HG03175 (cell line): ENCODE data around the gene GRB10.
"Not testable (repeated sequence)": the region's sequence is repeated elsewhere in the genome, so short reads cannot be mapped to it uniquely, and the experiment has no call there.

Source experiments
- ATAC-seq: cut with Tn5 transposase; IDR thresholded peaks from one replicate; pipeline ENCODE4 v1.9.1; 2021; ENCODE audit warnings: mild to moderate bottlenecking, moderate library complexity; ENCODE audit not compliant: unreplicated experiment

Gene GRB10

GRCh38 chr7:50779427-50779826, 3.3 kb downstream of the GRB10 start:
- no peak for ATAC-seq

- ATAC-seq: no peak
Observed at GRCh38 chr7:50778189-50778588, 4.5 kb downstream of the GRB10 start.

- ATAC-seq: no peak
Observed at GRCh38 chr7:50775836-50776235, 6.9 kb downstream of the GRB10 start.

GRCh38 chr7:50775231-50775630, 7.5 kb downstream of the GRB10 start:
- no peak for ATAC-seq

DNA sequence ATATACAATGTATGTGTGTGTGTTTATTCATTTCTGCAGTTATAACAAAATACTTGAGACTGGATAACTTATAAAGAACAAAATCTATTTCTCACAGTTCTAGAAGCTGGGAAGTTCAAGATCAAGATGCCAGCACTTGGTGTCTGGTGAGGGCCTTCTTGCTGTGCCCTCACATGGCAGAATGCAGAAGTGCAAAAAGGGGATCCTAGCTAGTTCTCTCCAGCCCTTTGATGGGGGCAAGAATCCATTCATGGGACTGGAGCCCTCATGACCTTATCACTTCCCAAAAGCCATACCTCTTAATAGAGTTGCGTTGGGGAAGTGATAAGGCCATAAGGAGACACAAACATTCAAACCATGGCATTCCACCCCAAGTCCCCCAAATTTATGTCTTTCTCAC, 8.4 kb downstream of the GRB10 start:
- no peak for ATAC-seq

GRCh38 chr7:50773071-50773470, 9.6 kb downstream of the GRB10 start:
- ATAC-seq: not testable (repeated sequence)

- ATAC-seq: no peak
Observed at GRCh38 chr7:50771120-50772002, 11.3 kb downstream of the GRB10 start.

- ATAC-seq: no peak
Observed at GRCh38 chr7:50768485-50769474, 13.9 kb downstream of the GRB10 start.

- ATAC-seq: no peak
Observed at GRCh38 chr7:50766849-50767207, 15.9 kb downstream of the GRB10 start.

DNA sequence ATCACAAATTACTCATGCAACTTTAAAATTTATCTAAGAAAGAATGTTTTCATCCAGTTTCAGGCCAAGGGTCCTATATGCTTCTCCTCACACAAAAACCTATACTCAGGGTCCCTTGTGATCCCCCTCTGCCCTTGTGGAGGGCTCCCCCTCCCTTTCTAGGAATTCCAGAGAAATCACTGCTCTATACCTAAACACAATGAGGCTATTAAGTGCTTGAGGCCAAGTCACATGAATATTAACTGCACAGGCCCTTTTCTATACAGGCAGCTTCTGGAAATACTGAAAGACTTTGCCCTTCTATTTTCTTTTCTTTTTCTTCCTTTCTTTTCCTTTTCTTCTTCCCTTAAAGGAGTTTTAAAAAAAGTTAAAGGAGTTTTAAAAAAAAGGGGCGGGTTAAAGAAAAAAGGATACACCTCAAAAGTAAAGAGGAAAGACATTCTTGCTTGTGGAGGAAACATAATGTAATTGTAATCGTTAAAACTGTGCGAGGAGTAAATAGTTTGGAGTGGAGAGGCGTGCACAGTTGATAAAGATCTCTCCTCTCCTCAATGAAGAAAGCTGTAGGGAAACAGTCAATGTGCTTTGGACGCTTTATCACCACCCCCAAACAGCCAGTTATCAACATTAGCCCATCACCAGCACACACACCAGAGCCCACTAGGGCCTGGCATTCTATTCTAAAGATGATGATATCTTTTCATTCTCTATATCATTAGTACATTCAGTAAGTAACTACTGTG, 16.4 kb downstream of the GRB10 start:
- no peak for ATAC-seq

GRCh38 chr7:50762337-50762736, 20.4 kb downstream of the GRB10 start:
- ATAC-seq: no peak

DNA sequence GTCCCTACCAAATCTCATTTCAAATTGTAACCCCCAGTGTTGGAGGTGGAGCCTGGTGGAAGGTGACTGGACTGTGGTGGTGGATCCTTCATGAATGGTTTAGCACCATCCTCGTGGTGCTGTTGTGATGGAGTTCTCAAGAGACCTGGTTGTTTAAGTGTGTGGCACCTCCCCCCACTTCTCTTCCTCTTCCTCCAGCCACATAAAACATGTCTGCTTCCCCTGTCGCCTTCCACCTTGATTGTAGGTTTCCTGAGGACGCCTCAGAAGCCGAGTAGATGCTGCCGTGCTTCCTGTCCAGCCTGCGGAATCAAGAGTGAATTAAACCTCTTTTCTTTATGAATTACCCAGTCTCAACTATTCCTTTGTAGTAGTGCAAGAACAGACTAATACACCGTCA, 21.0 kb downstream of the GRB10 start:
- ATAC-seq: no peak

GRCh38 chr7:50757703-50758390, 24.8 kb downstream of the GRB10 start:
- ATAC-seq: no peak

DNA sequence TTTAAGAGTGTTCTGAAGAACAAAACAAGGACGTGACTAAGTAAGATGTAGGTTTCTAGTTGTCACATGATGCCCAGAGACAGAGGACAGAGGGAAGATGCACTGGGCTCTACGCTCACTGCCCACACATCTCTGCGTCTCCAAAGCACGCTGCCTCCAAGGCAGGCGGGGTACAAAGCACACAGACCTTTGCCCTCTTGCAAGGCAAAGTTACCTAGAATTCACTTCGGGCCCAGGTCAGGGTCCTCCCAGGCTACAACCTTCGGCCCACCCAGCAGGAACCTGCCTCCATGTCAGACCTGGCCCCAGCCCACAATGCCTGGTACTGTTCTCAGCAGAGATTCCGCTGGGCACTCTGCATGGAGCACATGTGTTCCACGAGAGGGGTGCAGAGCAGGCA, 26.5 kb downstream of the GRB10 start:
- no peak for ATAC-seq

GRCh38 chr7:50754684-50755083, 28.0 kb downstream of the GRB10 start:
- no peak for ATAC-seq

- no peak for ATAC-seq
Observed at GRCh38 chr7:50754241-50754640, 28.5 kb downstream of the GRB10 start.

GRCh38 chr7:50752422-50752821, 30.3 kb downstream of the GRB10 start:
- ATAC-seq: no peak

DNA sequence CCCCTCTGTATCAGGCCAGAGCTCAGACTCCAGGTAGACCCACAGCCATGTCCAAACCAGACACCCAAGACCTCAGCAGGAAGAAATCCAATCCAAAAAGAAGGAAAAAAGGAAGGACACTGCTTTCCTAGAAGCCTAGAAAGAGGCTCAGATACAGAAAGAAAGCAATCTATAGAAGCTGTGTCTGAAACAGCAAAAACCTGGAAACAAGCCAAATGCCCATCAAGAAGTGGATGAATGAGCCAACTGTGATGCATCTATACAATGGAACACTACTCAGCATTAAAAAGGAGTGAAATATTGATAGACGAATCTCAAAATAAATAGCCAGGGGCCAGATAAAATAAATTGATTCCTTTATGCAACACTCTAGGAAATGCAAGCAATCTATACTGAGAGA, 31.6 kb downstream of the GRB10 start:
- no peak for ATAC-seq

- ATAC-seq: no peak
Observed at GRCh38 chr7:50749896-50750295, 32.8 kb downstream of the GRB10 start.

- no peak for ATAC-seq
Observed at GRCh38 chr7:50748472-50748871, 34.2 kb downstream of the GRB10 start.
